ENCODE results near the gene GPN1. TPM values are rescaled to one million over a fixed set of nuclear protein-coding genes. Genes with fewer than 3 reads are reported as not detected.

GPN1 gene
- total RNA-seq (10 to 100 TPM; 24.6 to 28.1 TPM), total RNA-seq (20.5 to 81.9 (median 36.4) reads per million in 172 experiments)
- 34.5 TPM for polyA plus RNA-seq (2013, experiment 1 of 2)
- 34.9 TPM for polyA plus RNA-seq (2013, experiment 2 of 2)

- H3K9me3 Mint-ChIP-seq, result no peaks in the 10 kb centered on the region
- CTCF ChIA-PET, result interaction anchor here (1.0 to 3.1 kb wide), 4 partner anchors 22 to 200 kb away, joined by 3 to 17 read pairs (median 4); partner anchors contain the start of genes NRBP1, SLC4A1AP and SUPT7L
- H3K36me3 ChIP-seq (ENCODE audit: insufficient read depth, low read length), result peaks cover 30% of the 10 kb centered on the region
- peak within 1 kb of the TSS; percentile 86 for H3K4me3 ChIP-seq (ENCODE audit: low read length)
- TF ChIP-seq CTCF (IDR thresholded peaks at IDR 0.05), result no peak
- POLR2A ChIA-PET, result interaction anchor here (0.6 to 1.9 kb wide), 12 partner anchors 12 to 306 kb away, joined by 3 to 20 read pairs (median 5); partner anchors contain the start of genes BABAM2, GTF3C2, MPV17 and NRBP1
- peaks cover 21% of the 10 kb centered on the region for H3K4me1 ChIP-seq (ENCODE audit: insufficient read depth, low read length)
- intact Hi-C loops (cut with DNase I, micrococcal nuclease), result loop anchor here (2.0 to 10.0 kb wide), 9 partner anchors 34 to 558 kb away; partner anchors contain the start of genes ZNF512 (in 2 of the 2), IFT172 (in 1 of the 2), KRTCAP3 (in 1 of the 2) and OST4 (in 1 of the 2)
- peak; percentile 89 to 97 (median 94) for DNase-seq
- H3K27ac ChIP-seq (ENCODE audit: low read depth in 1 of 2, low read length in 2 of 2), result peak within 1 kb of the TSS; percentile 72 to 78
- no peaks in the 10 kb centered on the region for H3K27me3 ChIP-seq (ENCODE audit: control insufficient read depth in 1 of 2, insufficient read depth in 2 of 2, low read length in 2 of 2)
- H3K9me3 ChIP-seq (ENCODE audit: control insufficient read depth in 1 of 2, insufficient read depth in 1 of 2, low read length in 2 of 2), result no peaks in the 10 kb centered on the region
- H3K36me3 Mint-ChIP-seq (ENCODE audit: low read depth), result peaks cover 41% of the 10 kb centered on the region
- ATAC-seq (ENCODE audit: poor library complexity), result peak; percentile 99
- H3K4me3 Mint-ChIP-seq, result no peak within 1 kb of the TSS
- H3K27me3 Mint-ChIP-seq, result no peaks in the 10 kb centered on the region
- no peak within 1 kb of the TSS for H3K27ac Mint-ChIP-seq
- peaks cover 20% of the 10 kb centered on the region for H3K4me1 Mint-ChIP-seq (ENCODE audit: low read depth)
Observed at GRCh38 chr2:27628767-27629709, at the start of gene GPN1, which contains the start of gene CCDC121. Gene GPN1, plus strand, starts transcription at chr2:27629050. Its CDS starts 9 bp downstream, at chr2:27629059. Gene CCDC121, minus strand, starts transcription at chr2:27629012. Its CDS starts 1,213 bp downstream, at chr2:27627799.

GRCh38 chr2:27581417-27582128 lies 47.3 kb upstream of the GPN1 start:
- peak overlapping the region; percentile 92 for H3K27ac Mint-ChIP-seq
- H3K36me3 ChIP-seq (ENCODE audit: insufficient read depth, low read length), result no peaks in the 10 kb centered on the region
- H3K4me3 ChIP-seq (ENCODE audit: low read length), result no peak overlapping the region
- DNase-seq (peak in 3 of 14 experiments; percentile 3 to 22 (median 7)), ATAC-seq (ENCODE audit: poor library complexity) (no peak)
- no peaks in the 10 kb centered on the region for H3K27me3 Mint-ChIP-seq
- intact Hi-C loops (cut with DNase I, micrococcal nuclease), result loop anchor here (2.0 to 10.0 kb wide), 7 partner anchors 46 to 259 kb away; partner anchors contain the start of genes CCDC121 (in 2 of the 2), GPN1 (in 2 of the 2), FNDC4 (in 1 of the 2) and MPV17 (in 1 of the 2)
- H3K4me3 Mint-ChIP-seq, result peak overlapping the region; percentile 94
- ChIA-PET POLR2A (interaction anchor here (1.5 kb wide), 1 partner anchor 47 kb away, joined by 5 read pairs; the partner anchor contains the start of genes CCDC121 and GPN1), CTCF (no interaction called here)
- H3K9me3 Mint-ChIP-seq, result peaks cover 10% of the 10 kb centered on the region
- no peaks in the 10 kb centered on the region for H3K27me3 ChIP-seq (ENCODE audit: control insufficient read depth in 1 of 2, insufficient read depth in 2 of 2, low read length in 2 of 2)
- no peak for TF ChIP-seq CTCF (IDR thresholded peaks at IDR 0.05)
- peaks cover 43% of the 10 kb centered on the region for H3K4me1 Mint-ChIP-seq (ENCODE audit: low read depth)
- H3K27ac ChIP-seq (ENCODE audit: low read depth in 1 of 2, low read length in 2 of 2), result peak overlapping the region in 1 of 2 donors; percentile 56
- peaks cover 0 to 13% of the 10 kb centered on the region in 2 experiments for H3K9me3 ChIP-seq (ENCODE audit: control insufficient read depth in 1 of 2, insufficient read depth in 1 of 2, low read length in 2 of 2)
- H3K4me1 ChIP-seq (ENCODE audit: insufficient read depth, low read length), result peaks cover 36% of the 10 kb centered on the region
- peaks cover 37% of the 10 kb centered on the region for H3K36me3 Mint-ChIP-seq (ENCODE audit: low read depth)
